Right renal cortex interstitium (tissue), 3 donors: ENCODE results near the gene RNASEH2B. TPM values are rescaled to one million over a fixed set of nuclear protein-coding genes. Genes with fewer than 3 reads are reported as not detected.

Experiments used
- DNase-seq, 3 donors: peaks; one replicate each; pipeline ENCODE4 v3.0.0-alpha.2; 2013; ENCODE audit warnings: low read depth in 3 of 3, low spot score in 2 of 3
- polyA plus RNA-seq, 3 donors: library from polyadenylated mRNA; unstranded; fragments of 120-200 nt; gene quantifications; one replicate each; pipeline ENCODE4 v1.2.1, GENCODE V29; 2013; ENCODE audit not compliant: insufficient read length in 3 of 3

Gene RNASEH2B
- polyA plus RNA-seq, 3 donors, result 59.7 to 69.9 (median 63.0) TPM

DNA sequence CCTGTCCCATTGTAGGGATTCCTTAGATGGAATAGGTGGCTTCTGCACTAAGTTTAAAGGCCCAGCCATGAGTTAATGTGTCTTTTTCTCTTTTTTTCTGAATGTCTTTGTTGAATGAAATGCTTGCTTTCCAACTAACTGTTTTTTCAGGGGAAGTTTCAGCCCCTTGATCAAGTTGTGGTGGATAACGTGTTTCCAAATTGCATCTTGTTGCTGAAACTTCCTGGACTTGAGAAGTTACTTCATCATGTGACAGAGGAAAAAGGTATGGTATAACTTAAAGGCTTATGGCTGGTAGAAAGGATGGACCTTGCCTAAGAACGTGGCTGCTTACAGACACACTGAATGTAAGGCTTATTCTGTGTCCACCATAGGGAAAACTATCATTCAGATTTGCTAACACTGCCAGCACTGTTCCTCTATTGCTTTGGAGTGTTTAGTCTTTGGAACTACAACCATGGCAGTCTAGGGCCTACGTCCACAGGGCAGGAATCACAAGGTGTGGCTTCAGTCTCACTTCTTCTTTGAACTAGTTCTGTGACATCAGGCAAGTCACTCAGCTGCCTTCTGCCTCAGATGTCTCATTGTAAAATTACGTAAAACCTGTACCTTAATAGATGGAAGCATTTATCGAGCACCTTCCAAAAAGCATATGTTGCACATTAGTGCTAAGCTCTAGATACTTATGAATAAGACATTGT lies 25.3 kb downstream of the RNASEH2B start:
- no peak for DNase-seq

DNA sequence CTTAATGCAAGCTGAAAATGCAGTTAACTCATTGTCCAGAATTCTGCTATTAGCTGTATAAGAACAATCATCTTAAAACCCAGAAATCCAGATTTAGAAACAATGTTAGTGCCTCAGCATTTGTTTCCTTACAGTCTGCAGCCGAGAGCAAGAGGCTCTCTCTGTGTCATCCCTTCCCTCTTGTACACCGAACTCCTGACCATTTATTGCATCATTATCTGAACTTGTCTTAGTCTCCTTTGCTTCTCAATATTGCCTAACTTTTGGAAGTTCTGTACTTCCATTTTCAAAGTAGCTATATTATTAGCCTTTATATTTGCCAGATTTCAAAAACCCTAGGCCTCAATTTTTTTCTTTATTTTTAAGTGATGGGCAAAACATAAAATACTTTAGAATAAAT lies 27.1 kb downstream of the RNASEH2B start:
- DNase-seq, result no peak

DNA sequence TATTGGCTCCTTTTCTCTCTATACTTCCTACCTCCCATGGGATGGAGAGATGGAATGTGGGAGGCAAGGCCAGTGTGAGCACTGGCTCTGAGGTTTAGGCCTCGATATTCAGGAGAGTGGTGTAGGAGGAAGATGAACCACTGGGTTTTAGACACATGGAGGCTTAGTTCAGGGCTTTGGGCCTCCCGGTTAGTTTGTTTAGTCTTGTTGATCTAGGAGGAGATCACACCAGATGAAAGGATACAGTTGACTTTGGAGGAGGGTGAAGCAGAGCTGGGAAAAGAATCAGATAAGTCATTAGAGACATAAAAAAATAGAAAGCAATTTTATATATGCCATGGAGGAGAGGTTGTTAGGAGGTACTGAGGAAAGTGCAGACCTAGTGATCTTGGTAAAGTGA lies 30.9 kb downstream of the RNASEH2B start:
- no peak for DNase-seq

DNA sequence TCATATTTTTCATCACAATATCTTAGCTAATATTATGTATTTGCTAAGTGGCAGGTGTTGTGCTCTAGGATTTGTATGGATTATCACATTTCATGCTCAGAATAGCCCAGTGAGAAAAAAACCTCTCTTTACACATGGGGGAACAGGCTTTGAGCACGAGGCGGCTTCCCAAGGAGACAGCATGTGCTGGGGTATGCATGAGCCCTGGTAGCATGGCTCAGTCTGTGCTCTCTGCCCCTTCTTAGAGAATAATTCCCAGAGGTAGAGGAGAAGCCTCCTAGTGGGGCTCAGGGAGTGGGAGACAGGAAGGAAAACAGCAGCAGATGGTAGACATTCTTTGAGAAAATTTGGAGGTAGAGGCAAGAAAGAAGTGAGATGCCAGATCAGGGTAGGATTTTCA lies 31.6 kb downstream of the RNASEH2B start:
- DNase-seq, result no peak

DNA sequence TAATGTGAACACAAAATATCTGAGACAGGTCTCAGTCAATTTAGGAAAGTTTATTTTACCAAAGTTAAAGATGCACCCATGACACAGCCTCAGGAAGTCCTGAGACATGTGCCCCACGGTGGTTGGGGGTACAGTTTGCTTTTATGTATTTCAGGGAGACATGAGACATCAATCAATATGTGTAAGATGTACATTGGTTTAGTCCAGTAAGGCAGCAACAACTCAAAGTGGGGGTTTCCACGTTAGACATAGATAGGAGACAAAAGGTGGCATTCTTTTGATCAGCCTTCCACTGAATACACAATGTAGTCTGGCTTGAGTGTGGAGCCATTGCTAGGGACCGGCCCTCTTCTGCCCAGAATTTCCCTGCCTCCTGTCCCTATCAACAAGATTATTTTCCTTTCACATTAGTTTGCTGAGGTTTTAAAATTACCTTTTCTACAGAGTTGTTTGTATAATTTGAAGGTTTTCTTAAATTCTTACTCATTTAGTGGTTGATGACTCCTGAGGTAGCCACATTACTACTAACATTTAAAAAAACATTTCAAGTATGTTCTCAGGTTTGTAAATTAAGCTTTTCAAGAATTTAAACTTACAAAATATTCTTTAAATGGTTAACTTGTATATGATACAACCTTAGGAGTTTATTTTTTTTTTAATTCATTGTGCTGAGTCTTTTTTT lies 33.2 kb downstream of the RNASEH2B start:
- no peak for DNase-seq

DNA sequence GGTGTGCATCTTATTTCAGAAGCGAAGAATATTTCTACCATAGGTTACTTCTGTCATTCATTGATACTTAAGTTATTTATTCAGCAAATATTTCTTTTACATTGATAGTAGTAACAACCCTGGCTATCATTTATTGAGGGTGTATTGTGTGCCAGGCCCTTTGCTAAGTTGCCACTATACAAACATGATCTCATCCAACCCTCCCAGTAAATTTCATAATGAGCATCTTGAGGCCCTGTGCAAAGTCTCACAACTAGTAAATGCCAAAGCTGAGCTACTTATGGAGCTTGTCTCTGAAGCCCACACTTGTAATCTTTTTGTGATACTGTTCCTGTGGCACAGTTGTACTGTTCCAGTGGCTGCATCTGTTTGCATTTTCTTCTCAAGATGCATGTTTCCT lies 36.1 kb downstream of the RNASEH2B start:
- DNase-seq, result no peak

DNA sequence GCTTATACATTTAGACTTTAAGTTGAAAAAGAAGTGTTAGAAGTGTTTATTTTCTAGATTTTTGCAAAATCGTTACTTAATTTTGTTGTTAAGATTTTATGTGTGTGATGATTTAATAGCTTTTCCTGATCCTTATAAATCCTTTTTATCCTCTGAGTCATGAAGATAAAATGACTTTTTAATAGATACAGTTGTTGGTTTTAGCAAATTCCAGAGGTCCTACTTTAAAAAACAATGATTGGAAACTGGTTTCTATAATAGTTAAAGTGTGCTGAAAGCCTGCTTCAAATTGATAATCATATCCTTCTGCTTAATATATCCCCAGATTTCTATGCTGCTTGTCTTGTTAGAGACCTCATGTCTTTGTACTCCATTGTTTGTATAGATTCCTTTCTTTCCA lies 39.0 kb downstream of the RNASEH2B start:
- no peak for DNase-seq

DNA sequence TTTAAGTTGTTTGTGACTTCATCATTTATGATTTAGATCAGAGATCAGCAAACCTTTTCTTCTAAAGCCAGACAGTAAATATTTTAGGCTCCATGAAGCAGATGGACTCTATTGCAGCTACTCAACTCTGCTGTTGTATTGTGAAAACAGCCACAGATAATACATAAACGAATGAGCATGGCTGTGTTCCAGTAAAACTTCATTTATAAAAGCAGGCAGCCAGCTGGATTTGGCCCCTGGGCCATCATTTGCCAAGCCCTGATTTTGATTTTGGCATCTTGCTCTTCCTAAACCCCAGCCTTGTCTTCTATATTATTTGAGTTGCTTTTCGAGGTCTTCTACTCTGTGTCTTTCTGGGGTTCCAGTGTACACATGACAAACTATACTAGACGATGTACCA lies 41.3 kb downstream of the RNASEH2B start:
- no peak for DNase-seq

DNA sequence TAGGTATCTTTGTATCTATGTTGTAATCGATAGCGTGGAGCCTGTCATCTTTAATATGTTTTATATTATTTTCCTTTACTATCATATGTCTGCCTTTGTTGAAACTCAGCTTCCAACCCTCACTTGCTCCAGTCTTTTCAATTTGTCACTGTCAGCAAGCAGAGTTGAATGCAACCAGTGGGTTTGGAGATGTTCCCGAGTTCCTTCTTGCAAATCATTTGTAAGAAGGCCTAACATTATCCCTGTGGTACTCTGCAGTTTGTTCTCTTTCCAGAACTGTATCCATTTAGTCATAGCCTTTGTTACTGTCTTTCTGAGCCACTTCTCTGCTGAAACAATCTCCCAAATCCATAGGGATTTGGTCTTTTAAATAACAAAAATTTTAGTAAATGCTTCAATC lies 41.8 kb downstream of the RNASEH2B start:
- DNase-seq, result no peak

DNA sequence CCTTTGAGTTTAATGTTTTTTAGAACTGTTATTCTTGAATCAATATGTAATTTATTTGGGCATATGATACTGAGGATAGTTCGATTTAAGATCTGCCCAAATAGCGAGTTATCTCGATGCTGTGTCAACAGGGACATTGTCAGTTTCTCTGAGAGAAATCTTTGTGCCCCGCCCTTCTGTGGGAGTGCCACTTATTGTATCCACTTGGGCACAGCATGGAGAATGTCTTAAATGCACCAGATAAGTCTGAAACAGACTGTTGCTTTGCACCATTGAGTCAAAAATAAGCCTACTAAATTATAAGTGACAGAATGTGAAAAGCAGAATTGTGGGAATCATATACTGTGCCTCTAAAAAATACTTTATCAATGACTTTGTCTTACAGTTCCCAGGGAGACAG lies 45.6 kb downstream of the RNASEH2B start:
- no peak for DNase-seq

DNA sequence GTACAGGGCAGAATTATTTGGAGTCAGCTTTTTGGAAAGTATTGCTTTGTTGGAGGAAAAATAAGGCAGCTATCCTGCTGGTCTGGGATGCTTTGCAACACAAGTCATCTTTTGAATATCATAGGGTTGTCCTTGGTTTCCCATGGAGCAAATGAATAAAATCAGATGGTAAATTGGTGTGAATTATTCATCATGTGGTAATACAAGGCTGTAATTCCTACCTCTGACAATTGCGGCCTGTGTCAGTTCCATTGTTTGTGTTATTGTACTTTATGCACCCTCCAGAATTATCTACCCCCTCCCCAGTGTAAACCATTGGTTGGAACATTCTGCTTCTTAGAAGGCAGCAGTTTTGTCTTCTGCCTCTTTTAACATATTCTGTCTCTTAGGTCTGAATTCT lies 46.2 kb downstream of the RNASEH2B start:
- no peak for DNase-seq

DNA sequence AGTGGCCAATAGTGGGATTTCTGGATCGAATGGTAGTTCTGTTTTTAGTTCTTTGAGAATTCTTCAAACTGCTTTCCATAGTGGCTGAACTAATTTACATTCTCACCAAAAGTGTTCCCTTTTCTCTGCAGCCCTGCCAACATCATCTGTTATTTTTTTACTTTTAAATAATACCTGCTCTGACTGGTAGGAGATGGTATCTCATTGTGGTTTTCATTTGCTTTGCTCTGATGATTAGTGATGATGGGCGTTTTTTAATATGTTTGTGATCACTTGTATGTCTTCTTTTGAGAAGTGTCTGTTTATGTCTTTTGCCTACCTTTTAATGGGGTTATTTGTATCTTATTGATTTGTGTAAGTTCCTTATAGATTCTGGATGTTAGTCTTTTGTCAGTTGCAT lies 48.0 kb downstream of the RNASEH2B start:
- no peak for DNase-seq

DNA sequence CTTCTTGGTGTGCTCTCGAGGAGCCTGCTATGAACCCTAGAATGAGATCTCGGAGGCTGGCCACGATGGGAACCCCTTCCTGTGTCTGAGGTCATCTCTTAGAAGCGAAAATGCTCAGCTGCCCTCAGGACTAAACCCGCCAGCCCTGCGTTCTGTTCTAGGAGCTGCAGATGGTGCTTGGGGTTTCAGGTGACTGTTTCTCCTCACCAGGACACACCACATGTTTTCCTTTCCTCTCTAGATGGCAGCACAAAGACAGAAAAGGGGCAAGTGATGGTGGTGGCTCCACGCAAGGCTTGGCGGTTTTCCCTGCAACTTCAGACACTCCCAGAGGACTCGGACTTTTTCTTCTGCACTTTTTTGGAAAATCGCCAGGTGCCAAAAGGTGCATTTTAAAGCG lies 60.1 kb downstream of the RNASEH2B start:
- DNase-seq, result no peak

DNA sequence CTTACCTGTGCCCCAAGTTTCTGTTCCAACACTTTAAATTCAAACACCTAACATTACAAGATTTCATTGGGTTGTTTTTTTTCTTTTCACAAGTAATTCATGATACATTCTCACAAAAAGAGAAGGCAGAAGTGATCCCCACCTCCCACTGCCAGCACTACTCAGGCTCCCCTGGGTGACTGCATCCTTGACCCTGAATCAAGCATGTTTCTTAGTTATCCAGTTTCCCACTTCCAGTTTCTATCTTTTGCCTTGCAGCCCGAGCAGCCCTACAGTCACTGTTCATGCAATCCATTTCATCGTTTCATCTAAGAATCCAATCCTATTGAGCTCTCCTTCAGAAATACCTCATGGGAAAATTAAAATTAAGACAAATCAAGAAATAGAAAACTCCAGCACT lies 61.4 kb downstream of the RNASEH2B start:
- DNase-seq, result no peak

DNA sequence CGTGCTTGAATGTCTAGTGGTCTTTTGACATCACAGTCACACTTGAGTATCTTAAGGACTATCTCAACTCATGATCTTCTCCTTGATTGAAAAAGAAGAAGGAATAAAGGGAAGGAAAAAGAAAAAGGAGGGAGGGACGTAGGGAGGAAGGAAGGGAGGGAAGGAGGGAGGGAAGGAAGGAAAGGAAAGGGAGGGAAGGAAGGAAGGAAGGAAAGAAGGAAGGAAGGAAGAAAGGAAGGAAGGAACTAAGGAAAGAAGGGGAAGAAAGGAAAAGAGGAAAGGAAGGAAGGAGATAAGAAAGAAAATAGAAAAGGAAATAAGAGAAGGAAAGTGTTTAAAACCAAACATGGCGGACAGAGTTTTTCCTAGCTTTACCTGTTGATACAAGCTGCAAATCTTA lies 64.7 kb downstream of the RNASEH2B start:
- DNase-seq, result no peak

DNA sequence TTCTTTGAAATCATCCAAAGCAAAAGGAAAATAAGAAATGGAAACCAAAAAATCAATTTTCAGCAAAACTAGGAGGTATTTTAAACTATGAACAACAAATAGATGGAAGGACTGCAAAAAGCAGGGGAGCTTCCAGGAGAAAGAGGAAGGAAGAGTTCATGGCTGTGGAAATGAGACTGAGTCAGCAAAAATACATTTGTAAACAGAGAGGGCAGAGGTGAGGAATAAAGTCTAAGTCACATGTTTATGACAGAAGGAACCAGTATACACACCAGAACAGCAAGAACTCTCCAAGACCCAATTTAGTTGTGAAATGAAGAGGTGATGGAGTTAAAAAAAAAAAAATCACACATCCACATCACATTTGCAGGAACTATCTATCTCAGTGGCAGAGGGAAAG lies 69.6 kb downstream of the RNASEH2B start:
- no peak for DNase-seq

DNA sequence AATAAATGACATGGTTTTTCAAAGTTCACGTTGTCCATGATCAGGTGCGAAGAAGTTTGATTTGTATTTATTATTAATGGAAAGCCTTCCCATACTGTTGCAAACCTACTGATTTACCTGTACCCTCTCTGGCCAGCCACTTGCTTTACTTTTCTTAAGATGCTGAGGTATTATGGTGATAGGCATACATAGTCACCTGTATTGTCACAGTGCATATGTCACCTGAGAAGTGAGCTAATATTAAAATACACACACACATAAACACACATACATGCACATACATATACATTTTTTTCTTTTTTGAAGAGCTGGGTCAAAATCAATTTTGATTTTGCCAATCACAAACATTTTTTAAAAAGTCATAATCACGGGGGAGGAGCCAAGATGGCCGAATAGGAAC lies 72.1 kb downstream of the RNASEH2B start:
- no peak for DNase-seq

DNA sequence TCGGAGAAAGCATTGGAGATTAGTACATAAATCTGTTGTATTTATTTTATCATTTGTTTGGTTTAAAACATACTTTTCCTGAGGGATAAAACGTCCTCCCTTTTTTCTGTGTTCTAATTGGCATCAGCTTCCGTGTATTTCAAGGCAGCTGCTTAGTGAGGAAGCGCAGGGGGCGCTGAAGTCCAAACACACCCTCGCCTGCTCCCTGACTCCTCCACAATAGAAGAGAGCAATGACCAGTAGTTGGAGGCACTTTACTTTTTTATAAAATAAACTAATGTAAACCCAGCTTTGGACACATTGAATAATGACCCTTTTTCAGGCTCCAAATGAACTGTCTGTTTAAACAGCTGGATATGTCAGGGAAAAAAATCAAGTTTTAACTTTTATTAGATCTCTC lies 79.9 kb downstream of the RNASEH2B start:
- no peak for DNase-seq

DNA sequence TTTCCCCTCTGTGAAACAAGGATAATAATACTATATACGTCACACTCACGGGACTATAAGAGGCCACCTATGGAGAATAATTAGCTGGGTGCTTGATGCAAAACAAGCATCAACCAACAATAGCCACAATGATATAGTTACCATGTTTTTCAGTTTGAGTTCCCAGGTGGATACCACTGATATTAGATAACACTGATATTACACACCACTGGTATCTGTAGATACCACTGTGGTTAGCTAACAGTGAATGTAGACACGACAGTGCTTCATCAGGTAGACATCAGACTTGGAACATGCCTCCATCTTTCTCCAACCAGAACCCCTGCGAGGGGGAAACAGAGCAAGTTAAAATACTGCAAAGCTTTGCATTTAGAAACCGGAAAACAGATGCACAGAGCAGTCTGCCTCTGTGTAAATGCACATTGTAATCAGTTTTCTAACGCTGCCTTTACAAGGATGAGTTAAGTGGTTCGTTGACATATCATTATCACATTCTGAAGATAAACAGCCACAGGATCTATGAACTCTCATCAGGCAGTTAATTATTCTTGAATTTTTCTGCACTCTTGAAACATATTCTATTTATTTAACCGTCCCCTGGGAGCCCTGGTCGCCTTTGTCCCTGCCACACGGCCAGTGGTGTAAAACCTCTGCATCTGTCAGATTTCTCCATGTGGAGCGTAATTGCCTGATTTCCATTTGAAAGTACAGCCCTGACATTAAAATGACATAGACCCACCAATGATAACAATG lies 80.7 kb downstream of the RNASEH2B start:
- no peak for DNase-seq

DNA sequence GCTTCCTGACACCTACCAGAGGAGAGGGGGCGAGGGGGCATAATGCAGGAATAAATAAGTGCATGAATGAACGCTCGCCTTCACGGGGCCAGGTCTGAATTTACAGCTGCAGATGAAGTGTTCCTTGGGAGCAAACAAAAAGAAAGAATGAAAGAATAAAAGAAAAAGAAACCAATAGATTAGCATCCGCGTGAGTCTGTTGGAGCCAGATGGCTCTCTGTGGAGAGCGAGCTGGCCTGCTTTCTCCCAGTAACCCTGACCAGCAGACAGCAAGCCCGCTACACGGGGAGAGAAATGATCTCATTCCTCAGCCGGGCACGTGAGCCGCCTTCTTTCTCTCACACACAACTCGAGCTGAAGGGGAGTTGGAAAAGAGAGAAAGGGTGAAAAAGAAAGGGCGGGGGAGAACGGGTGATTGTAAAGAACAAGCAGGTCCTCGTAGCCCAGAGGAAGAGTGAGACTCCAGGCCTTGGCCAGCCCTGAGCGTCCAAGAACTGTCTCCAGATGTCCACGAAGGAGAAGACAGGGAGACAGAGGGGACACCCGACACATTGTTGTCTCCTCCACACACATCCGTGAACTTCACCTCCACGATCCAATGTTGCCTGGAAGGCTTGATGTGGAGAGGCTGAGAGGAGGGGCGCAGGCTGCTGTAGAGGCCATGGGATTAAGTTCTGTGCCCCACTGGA lies 81.4 kb downstream of the RNASEH2B start:
- no peak for DNase-seq
